ENCODE data around the gene OR52D1. TPM values are rescaled to one million over a fixed set of nuclear protein-coding genes. Genes with fewer than 3 reads are reported as not detected.

Gene OR52D1
- total RNA-seq, 1 donor from 2014 or later: not detected

GRCh38 chr11:5509803-5510202 is 21.3 kb downstream of the OR52D1 start, which contains the start of gene UBQLN3:
Gene UBQLN3 (minus strand): TSS chr11:5509957. CDS start chr11:5509558, 399 bp downstream.
- no peak for DNase-seq (ENCODE audit: low read depth)

GRCh38 chr11:5514841-5515240 is 26.4 kb downstream of the OR52D1 start:
- TF ChIP-seq CTCF (IDR thresholded peaks at IDR 0.05; ENCODE audit: insufficient read depth, low read length, severe bottlenecking): no peak
- Histone ChIP-seq H3K27me3 (ENCODE audit: control insufficient read depth, insufficient read depth, low read length) (no peaks in the 10 kb centered on the region), H3K36me3 (ENCODE audit: control insufficient read depth, insufficient read depth, low read length) (no peaks in the 10 kb centered on the region), H3K4me3 (ENCODE audit: low read depth, low read length) (no peak overlapping the region)
- DNase-seq (ENCODE audit: low read depth): no peak
- peak; percentile 32 for FAIRE-seq

More at GRCh38 chr11:5509803-5510202, 21.3 kb downstream of the OR52D1 start, which contains the start of gene UBQLN3:
- TF ChIP-seq CTCF (IDR thresholded peaks at IDR 0.05; ENCODE audit: insufficient read depth, low read length, severe bottlenecking): no peak
- FAIRE-seq: no peak
- H3K4me3 ChIP-seq (ENCODE audit: low read depth, low read length): no peak within 1 kb of the TSS
- no peaks in the 10 kb centered on the region for H3K36me3 ChIP-seq (ENCODE audit: control insufficient read depth, insufficient read depth, low read length)
- H3K27me3 ChIP-seq (ENCODE audit: control insufficient read depth, insufficient read depth, low read length): no peaks in the 10 kb centered on the region

GRCh38 chr11:5516599-5516998 is 28.1 kb downstream of the OR52D1 start, which contains the start of gene UBQLNL:
Gene UBQLNL (minus strand): TSS chr11:5516699. CDS start chr11:5516441, 258 bp downstream.
- Histone ChIP-seq H3K27me3 (ENCODE audit: control insufficient read depth, insufficient read depth, low read length) (no peaks in the 10 kb centered on the region), H3K36me3 (ENCODE audit: control insufficient read depth, insufficient read depth, low read length) (no peaks in the 10 kb centered on the region), H3K4me3 (ENCODE audit: low read depth, low read length) (no peak within 1 kb of the TSS)
- no peak for FAIRE-seq
- no peak for TF ChIP-seq CTCF (IDR thresholded peaks at IDR 0.05; ENCODE audit: insufficient read depth, low read length, severe bottlenecking)
- no peak for DNase-seq (ENCODE audit: low read depth)

- FAIRE-seq (no peak), DNase-seq (ENCODE audit: low read depth) (no peak)
- no peaks in the 10 kb centered on the region for H3K36me3 ChIP-seq (ENCODE audit: control insufficient read depth, insufficient read depth, low read length)
These were observed 33.1 kb downstream of the OR52D1 start for GRCh38 chr11:5521540-5521939.

GRCh38 chr11:5522308-5522707 is 33.8 kb downstream of the OR52D1 start:
- TF ChIP-seq CTCF (IDR thresholded peaks at IDR 0.05; ENCODE audit: insufficient read depth, low read length, severe bottlenecking): no peak

More at GRCh38 chr11:5521540-5521939, 33.1 kb downstream of the OR52D1 start:
- no peak for TF ChIP-seq CTCF (IDR thresholded peaks at IDR 0.05; ENCODE audit: insufficient read depth, low read length, severe bottlenecking)
- Histone ChIP-seq H3K4me3 (ENCODE audit: low read depth, low read length) (no peak overlapping the region), H3K27me3 (ENCODE audit: control insufficient read depth, insufficient read depth, low read length) (no peaks in the 10 kb centered on the region)

GRCh38 chr11:5524756-5525155 is 36.3 kb downstream of the OR52D1 start:
- DNase-seq (ENCODE audit: low read depth): no peak
- H3K4me3 ChIP-seq (ENCODE audit: low read depth, low read length): no peak overlapping the region
- FAIRE-seq: peak; percentile 18
- no peaks in the 10 kb centered on the region for H3K27me3 ChIP-seq (ENCODE audit: control insufficient read depth, insufficient read depth, low read length)
- no peaks in the 10 kb centered on the region for H3K36me3 ChIP-seq (ENCODE audit: control insufficient read depth, insufficient read depth, low read length)
- no peak for TF ChIP-seq CTCF (IDR thresholded peaks at IDR 0.05; ENCODE audit: insufficient read depth, low read length, severe bottlenecking)

More at GRCh38 chr11:5522308-5522707, 33.8 kb downstream of the OR52D1 start:
- Histone ChIP-seq H3K27me3 (ENCODE audit: control insufficient read depth, insufficient read depth, low read length) (no peaks in the 10 kb centered on the region), H3K4me3 (ENCODE audit: low read depth, low read length) (no peak overlapping the region), H3K36me3 (ENCODE audit: control insufficient read depth, insufficient read depth, low read length) (no peaks in the 10 kb centered on the region)
- FAIRE-seq (no peak), DNase-seq (ENCODE audit: low read depth) (peak; percentile 37)
